HEK293 (cell line): ENCODE results near the gene IBTK.
"Not testable (repeated sequence)": the region's sequence is repeated elsewhere in the genome, so short reads cannot be mapped to it uniquely, and the experiment has no call there.

Experiments
- CTCF ChIP-seq: fragments of 450-650 bp; formaldehyde crosslinking; IDR thresholded peaks from 2 replicates; pipeline ENCODE4 v1.5.1; 2016; ENCODE audit warnings: missing biosample characterization, missing genetic modification characterization
- GLI4 ChIP-seq: fragments of 450-650 bp; formaldehyde crosslinking; IDR thresholded peaks from 2 replicates; pipeline ENCODE4 v1.5.1; 2016; ENCODE audit warnings: missing biosample characterization, missing genetic modification characterization
- MEIS1 ChIP-seq: sonication (generic); formaldehyde crosslinking; IDR thresholded peaks from 2 replicates; pipeline ENCODE4 v1.8.1; 2022; ENCODE audit warnings: missing genetic modification reagents, mild to moderate bottlenecking, borderline replicate concordance
- OSR2 ChIP-seq: fragments of 450-650 bp; formaldehyde crosslinking; IDR thresholded peaks from 2 replicates; pipeline ENCODE4 v1.5.1; 2016; ENCODE audit warnings: missing biosample characterization, missing genetic modification characterization
- REST ChIP-seq: fragments of 450-650 bp; formaldehyde crosslinking; IDR thresholded peaks from 2 replicates; pipeline ENCODE4 v1.5.1; 2016; ENCODE audit warnings: missing biosample characterization, missing genetic modification characterization
- YY1 ChIP-seq: fragments of 450-650 bp; formaldehyde crosslinking; IDR thresholded peaks from 2 replicates; pipeline ENCODE4 v1.5.1; 2018; ENCODE audit warnings: missing biosample characterization, missing genetic modification characterization
- ZBTB10 ChIP-seq: fragments of 450-650 bp; formaldehyde crosslinking; IDR thresholded peaks from 2 replicates; pipeline ENCODE4 v1.5.1; 2016; ENCODE audit warnings: missing biosample characterization, missing genetic modification characterization
- ZBTB26 ChIP-seq: fragments of 450-650 bp; formaldehyde crosslinking; optimal IDR thresholded peaks from 2 replicates; pipeline ENCODE3; 2016; ENCODE audit warnings: missing biosample characterization, mild to moderate bottlenecking, missing genetic modification characterization
- ZBTB49 ChIP-seq: fragments of 450-650 bp; formaldehyde crosslinking; IDR thresholded peaks from 2 replicates; pipeline ENCODE4 v1.5.1; 2016; ENCODE audit warnings: missing biosample characterization, missing genetic modification characterization, low read depth
- ZNF112 ChIP-seq: fragments of 450-650 bp; formaldehyde crosslinking; IDR thresholded peaks from 2 replicates; pipeline ENCODE4 v1.5.0; 2017; ENCODE audit warnings: missing biosample characterization, missing genetic modification characterization

GRCh38 chr6:82152786-82153185, 94.8 kb downstream of the IBTK start:
- not testable (repeated sequence) for TF ChIP-seq MEIS1 (CRISPR knock-in tag); CTCF; ZNF112 (tag by site-specific recombination); ZBTB26; REST (tag by site-specific recombination); ZBTB10; ZBTB49; GLI4 (tag by site-specific recombination); OSR2 (tag by site-specific recombination); YY1 (tag by site-specific recombination)
